HG03575 (cell line): ENCODE results near the gene QPCT.

Experiments
- ATAC-seq: cut with Tn5 transposase; IDR thresholded peaks from one replicate; pipeline ENCODE4 v1.9.1; 2021; ENCODE audit not compliant: unreplicated experiment, insufficient number of reproducible peaks, low FRiP score; ENCODE audit errors: extremely low read depth

QPCT gene

DNA sequence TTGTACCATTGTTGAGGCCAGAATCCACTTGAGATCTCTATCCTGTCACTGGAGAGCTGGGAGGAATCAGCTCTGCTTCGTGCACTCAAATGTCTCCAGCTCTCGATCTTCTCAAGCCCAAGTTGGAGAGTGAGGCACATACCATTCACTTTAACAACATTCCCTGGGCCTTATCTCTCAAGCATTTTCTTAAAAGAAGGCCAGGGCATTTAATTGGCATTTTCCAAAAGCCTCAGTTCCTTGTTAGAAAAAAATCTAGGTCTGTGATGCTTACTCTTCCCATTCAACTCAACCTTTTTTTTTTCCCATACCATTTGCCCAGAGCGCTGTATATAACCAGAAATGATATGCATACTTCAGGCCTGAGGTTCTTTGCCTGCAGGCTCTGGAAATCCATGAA lies 10.1 kb downstream of the QPCT start:
- ATAC-seq = no peak

DNA sequence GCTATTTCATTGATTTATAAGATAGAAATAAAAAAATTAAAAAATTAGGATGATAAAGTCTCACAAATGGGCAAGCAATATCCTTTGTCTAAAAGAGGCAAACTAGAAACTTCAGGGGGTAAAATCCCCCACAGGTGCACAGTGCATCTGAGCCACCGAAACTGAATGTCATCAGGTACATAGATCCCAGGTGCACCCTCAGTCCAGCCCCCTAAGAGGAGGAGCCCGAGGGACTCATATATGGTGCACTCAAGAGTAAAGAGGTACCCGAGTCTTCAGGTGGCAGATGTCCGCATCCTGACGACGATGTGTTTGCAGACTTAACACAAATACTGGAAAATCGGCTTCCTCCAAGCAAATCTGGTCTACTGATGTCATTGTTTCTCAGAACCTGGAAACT lies 11.3 kb downstream of the QPCT start:
- ATAC-seq = no peak

DNA sequence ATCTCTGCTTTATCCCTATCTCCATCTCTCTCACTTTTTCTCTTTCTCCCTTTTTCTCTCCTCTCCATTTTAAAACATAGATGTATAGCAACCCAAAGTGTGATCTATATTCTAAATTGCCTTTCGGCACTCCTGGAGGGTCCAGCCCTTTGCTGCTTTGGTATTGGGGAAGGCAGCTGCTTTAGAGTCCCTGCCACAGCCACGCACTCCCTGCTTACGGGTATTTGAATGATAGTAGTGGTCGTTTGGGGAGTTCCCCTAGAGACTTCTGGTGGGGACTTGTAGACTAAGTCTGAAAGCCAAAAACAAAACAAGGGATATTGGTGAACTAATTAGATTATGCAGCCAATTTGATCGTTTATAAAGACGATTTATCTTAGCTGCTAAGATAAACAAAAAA lies 11.9 kb downstream of the QPCT start:
- ATAC-seq = no peak

DNA sequence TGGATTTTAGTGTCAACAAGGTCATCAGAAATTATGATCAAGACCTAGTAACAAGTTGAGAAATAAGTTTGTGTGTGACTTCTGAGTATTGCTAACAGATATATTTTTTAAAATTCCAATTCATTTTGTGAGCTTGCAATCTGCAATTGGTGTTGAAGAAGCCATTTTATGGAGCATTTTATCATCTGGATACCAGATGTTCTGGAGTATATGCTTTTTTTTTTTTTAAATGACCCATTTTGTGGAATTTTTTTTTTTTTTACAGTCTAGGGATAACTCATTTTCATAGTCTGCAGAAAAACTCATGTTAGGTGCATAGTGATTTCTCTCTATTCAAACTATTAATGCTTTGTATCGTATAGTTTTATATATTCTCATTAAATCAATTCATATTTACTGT lies 12.6 kb downstream of the QPCT start:
- ATAC-seq = no peak

DNA sequence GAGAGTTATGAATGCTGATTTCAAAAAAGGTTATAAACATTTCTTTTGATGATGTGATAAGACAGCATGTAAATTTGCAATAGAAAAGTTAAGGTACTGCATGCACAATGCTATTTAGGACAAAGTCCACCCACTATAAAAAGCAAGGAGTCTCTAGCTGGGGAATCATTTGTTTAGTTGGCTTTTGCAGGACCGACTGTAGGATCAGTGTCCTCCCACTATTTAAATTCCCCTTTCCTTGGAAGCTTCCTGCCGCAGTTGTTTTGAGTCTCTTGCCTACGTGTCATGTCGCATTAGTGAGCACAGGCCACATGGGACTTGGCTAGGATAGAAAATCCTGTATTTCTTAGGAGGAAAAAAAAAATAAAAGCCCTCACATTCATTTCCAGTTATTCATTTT lies 13.1 kb downstream of the QPCT start:
- ATAC-seq = no peak

DNA sequence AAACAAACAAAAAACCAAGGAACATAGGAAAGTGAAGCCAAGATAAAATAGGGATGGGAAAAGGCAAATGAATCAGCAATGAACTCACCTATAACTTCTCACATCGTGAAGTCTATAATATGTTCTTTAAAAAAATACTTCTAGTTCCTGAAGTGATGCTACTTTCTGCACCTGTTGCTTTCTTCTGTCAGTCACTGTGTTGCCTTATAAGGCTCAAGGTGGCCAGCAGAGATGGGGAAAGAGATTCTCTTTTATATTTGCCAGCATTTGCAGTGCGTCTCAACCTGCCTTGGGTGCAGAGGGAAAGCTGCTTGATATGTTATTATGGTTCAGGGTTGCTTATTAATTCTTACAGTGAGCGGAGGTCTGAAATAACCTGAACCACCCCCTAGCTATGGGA lies 14.0 kb downstream of the QPCT start:
- ATAC-seq = no peak

DNA sequence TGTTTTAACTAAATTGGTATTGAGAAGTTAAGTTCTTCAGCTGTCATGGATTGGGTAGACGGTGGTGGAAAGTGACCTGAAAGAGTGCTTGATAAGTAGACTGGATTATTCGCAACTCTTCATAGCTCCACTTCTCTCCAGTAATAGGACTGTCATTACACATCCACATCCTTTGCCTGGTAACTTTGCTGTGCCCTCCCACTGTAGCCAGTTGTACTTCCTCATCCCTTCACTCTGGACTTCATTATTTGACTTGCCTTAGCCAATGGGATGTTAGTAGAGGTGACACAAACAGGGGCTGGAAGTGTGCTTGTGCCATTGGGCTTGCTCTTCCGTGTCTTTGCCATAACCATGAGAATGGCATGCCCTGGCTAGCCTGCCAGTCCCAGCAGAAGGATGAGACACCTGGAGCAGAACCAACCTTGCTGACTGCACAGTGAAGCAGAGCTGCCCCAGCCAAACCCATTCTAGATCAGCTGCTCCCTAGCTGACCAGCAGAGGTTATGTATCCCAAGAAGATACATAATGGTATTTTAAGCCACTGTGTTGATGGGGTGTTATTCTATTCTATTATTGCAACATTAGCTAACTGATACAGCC lies 16.9 kb downstream of the QPCT start:
- ATAC-seq = no peak

DNA sequence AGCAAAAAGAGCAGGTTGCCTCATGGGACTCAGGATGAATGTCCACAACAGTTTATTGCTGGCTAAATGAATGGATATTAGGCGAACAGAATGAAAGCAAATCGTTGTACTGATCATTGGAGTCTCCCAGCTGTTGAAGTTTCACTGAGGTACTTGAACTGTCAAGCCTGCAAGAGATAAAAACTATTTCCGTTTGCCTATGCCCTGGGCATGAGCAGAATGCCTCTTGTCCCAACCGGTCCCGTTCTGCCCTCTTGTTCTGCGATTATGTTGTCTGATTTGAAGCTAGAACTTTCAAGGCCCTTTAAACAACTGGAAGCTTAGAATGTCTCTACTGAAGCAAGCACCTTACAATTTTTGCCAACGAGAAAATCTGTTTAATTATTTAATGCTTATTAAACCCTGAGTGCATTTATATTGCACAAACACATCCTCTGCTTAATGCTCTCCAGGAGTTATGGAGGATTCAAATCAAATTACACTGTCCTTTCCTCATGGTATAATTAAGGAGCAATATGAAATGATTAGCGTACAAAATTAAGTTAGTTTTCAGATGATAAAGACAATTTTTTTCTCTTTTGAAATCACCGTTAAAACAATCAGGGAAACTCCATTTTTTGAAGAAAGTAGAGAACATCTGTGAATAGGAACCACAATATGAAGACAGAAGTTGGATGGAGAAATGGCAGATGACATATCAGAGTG lies 17.7 kb downstream of the QPCT start:
- ATAC-seq = no peak

DNA sequence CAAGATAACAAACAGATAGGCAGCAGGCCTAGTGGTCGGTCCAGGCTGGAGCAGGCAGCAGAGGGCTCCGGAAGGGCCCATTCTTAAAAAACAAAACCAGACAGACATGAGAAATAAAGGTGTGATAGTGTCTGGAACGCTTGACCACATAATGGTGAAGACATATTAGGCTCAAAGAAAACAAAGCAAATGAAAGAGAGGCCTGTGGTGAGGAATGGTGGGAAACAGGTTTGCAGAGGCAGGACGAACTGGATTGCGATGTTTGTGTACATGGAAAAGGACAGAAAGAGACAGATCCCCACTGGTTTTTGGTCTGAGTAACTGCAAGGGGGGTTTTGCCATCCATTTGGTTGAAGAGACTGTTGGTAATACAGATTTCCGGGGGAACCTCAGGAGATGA lies 19.9 kb downstream of the QPCT start:
- ATAC-seq = no peak

DNA sequence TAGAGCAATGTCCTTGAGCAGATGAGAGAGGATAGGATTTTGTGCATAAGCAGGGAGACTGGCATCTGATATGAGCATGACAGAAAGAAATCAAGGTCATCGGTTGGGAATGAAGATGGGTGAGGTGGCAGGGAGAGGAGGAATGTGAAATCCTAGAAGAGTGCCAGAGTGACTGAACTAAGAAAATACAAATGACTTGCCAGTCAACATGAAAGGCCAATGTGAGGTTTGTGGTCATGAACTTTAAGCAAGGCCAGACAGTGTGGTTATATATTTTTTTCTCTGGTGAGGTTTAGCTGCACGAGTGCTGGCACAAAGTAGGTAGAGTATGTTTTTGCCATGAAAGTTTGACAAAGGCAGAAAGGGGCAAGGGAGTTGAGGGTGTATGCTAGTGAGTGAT lies 21.2 kb downstream of the QPCT start:
- no peak for ATAC-seq

DNA sequence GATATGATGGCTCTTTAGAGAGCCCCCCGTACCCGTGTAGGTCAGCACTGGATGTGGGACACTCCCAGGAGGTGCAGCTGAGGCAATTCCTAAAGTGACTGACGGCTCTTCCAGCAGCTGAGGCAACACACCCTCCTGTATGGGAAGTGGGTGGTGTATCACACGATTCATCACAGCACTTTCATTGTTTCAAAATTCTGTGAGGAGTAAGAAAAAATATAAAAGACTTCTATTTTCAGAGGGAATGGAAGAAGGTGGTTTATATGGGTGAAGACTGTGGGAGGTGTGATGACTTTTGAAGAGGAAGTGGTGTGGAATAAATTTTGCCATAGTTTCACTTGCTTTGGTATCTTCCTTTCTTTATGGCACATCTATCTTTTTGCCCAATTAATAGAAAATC lies 22.3 kb downstream of the QPCT start:
- ATAC-seq = no peak

DNA sequence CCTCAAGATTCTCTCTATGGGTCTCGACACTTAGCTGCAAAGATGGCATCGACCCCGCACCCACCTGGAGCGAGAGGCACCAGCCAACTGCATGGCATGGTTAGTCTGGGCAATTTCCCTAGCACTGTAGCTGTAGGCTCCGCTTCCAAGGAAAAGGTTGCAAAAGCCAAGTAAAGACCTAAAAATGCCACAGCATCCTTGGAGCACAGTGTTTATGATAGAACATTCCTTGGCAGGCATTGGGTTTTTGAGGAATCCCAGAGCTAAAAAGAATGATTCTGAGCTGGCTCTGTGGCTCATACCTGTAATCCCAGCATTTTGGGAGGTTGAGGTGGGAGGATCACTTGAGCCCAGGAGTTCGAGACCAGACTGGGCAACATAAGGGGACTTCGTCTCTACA lies 22.9 kb downstream of the QPCT start:
- ATAC-seq = no peak

DNA sequence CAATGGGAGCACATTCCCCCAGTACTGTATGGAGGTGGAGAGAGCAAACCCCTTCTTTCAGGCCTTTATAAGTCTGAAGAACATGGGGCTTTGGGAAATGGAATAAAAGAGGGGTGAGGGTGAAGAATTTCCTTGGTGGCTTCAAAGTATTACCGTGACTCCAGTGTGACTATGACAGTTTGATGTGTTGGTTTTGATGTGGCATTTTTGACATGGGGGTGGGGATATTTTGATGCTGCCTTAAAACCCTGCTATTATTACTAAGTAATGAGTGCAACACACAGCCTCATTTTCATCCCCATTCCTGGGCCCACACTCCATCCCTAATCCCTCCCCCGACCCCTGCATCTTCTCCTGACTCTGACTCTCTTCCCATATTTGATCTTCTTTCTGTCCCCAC lies 23.6 kb downstream of the QPCT start:
- no peak for ATAC-seq

DNA sequence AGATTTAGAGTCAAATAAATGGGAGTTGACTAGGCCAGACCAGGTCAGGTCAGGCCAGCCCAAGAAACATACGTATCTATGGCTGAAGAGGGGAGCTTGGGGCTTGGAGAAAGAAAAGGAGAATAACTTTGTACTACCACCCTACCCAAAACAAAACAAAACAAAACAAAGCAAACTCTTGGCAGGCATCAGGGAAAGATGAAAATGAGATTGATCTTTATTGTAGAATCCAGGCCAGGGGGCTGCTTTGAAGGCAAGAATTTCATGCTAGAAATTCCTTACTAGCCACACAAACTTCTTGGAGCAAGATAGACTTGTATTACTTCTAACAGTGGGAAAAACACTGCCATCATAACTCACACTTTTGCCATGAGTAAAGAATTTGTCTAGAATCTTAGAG lies 26.2 kb downstream of the QPCT start:
- no peak for ATAC-seq

DNA sequence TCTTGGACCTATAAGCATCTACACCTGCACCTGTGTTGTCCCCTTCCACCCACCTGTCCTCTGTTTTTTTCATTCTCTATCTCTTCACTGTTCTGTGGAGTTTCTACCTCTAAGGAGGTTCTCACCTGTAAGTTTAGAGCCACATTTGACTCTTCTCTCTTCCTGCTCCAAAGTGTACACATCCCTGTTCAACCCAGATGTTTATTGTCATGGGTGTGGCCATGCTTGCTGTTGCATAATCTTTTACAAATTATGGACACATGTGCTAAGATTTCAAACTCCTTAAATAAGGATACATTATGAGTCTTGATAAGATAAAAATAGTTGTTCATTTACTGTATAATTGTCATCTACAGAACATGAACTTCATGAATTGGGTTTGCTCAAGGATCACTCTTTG lies 27.6 kb downstream of the QPCT start:
- no peak for ATAC-seq

DNA sequence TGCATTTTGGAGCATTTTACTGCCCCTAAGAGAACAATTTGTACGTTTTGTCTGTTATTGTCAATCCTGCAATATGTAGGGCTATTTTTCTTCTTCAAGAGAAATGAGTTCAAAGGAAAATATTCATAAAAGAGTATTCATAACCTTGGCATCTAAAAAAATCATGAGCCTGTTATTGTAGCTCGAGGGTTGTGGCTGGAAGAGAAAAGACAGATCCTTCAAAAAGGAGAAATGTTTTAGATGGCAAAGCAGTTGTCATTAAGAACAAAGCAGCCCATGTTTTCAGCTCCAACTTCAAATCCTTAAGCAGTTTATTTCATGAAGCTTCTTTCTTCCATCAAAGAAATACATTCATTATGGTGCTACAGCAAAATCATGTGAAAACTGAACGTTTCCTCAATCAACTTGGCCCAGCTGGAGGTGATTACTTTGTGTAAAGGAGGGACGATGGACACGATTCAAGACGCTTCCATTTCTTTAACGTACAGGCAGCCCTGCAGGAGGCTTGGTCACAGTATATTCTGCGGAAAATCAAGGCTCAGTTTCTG lies 31.4 kb downstream of the QPCT start:
- ATAC-seq = no peak

DNA sequence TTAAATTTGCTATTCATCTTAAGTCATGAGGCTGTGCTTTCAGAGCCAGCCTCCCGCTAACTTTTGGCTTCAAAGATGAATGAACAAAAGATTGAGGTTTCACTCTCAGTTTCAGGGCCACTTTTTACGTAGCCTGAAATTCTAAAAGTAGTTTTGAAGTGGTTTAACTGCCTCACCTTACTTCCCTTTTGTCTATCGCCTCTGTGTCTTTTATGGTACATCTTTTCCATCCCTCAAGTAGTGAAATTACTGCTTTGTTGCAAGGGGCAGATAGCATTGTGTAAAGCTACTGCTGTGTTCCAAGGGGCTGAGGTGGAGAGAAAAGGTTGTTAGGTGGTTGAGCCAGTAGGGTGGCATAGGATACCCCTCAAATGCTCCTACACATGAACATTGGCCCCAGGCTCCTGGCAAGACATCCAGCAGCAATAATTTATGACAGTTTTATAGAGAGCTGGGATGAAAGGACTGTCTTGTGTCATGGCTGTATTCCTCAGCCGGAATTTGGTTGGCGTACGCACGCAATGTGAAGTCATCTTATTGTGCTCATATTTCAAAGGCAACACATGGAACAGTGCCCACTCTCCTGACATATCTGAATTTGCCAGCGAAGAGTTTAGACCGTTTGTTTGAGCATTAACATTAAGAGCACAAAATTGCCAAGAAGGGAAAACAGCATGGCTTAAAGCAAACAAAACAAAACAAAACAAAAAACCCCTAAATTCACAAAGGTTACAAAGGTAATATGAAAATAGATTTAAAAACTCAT lies 32.2 kb downstream of the QPCT start:
- ATAC-seq = peak; percentile 93

DNA sequence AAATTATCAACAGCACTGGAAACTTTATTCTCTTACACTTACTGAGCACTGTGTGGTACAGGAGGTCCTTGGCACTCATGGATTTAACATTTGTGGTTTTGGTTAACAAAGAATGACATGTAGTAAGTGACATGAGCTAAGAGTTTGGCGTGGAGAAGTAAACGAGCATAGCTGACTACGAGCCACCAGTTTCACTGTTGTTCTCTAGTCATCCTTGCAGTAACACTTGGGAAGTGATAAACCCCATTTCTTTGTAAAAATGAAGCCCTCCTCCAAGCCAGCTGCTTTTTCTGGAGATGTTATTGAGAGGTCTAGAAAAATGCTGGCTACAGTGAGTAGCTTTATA lies 32.7 kb downstream of the QPCT start:
- ATAC-seq = no peak

DNA sequence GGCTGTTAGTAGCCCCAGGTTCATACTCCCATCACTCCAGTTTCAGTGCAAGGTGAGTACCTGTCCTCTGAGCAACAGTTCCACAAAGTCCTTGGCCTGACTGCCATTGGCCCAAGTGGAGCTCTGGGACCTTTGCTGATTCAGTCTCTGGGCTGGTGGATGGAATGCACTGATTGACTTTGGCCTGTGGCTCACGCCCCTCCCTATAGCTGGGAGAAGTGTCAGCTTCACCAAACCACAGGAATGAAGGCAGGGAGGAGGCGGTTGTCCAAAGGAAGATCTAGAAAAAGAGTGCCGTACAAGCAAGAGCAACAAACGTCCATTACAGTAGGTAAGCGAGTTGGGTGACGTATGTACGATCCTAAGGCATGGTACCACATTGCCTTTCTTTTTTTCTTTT lies 34.0 kb downstream of the QPCT start:
- no peak for ATAC-seq

DNA sequence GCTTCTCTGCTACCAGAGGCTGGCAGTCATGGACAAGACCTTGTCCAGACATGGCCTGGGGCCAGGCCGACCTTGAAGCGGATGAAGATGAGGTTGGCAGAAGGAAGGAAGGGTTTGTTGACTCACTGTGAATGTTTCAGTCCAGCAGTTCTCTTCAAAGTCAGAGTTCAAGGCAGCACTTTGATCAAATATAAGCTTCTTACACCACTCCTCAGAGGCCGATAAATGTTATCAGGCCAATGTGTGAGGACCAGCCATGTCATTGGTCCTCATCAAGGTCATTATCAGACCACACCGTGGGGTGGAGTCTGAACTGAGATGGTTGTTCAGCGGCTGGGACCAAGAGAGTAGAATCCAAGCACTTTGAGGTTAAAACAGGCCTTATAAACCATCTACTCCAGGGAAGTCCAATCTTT lies 35.5 kb downstream of the QPCT start:
- no peak for ATAC-seq
